Left hindlimb (tissue), 1 donor: Measurements from ENCODE around the gene SEC62.
"Not testable (repeated sequence)": the region's sequence is repeated elsewhere in the genome, so short reads cannot be mapped to it uniquely, and the experiment has no call there.

Experiments
- DNase-seq: peaks from one replicate; pipeline ENCODE4 v3.0.0-alpha.2; 2018

SEC62 gene

DNA sequence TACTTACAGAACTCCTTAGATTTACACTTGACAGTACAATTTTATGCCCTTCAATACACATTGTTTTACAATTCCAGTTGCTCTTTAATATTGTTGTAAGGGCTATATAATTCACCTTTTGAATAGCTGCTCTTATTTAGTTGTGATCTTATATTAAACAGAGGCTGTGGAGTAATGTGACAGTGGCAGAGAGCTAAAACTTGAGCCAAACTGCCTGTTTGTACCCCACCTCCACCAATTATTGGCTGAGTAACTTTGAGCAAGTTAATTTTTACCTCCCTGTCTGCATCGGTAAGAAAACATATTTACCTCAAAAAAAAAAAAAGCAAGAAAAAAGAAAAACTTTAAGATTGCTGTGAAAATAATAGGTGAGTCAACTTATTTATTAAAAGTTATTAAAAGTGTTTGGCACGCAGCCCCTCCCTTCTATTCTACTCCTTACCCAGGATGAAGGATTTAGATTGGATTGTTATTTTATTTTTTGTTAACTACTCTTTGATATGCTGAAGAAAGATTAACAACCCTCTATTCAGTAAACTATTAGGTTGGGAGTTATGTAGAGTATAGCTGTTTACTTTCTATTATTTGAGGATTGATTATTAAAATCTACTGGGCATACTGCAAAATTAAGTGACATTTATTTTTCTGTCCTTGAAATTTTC, 1.7 kb downstream of the SEC62 start:
- no peak for DNase-seq

DNA sequence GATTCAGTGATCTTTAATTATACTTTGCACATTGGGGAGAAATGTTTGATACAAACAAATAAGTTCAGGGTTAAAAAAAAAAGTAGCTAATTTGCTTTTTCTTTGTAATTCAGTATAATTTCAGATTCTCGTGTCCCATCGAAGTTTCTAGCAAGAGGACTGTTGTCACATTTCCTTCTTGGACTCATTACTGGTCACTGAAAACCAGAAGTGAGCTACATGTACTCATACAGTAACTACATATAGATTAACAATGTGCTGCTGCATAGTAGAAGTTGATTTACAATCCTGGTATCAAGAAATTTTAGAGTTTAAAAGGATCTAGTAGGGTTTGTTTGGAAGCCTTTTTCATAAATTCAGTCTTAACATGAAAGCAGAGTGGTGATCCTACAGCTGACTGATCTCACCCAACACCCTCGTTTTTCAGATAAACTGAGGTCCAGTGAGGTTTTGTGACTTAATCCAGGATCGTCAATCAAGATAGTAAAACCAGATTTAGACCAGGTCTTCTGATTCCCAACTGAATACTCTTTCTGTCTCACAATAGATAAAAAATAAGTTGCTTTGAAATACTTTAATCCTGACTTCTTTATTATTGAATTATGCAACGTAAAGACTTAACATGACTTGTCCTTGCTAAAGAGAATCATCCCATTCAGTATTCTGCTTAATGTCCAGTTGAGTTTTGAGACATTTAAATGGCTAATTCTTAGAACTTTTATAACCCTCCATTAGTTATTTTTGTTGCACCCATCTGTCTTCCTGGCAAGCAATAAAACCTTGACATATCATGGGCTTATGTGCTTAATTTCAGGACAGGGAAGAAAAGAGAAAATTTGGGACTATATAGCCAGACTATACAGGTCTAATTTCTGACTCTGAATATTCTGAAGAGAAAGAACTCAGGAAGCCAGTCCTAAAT, 2.8 kb downstream of the SEC62 start:
- no peak for DNase-seq

DNA sequence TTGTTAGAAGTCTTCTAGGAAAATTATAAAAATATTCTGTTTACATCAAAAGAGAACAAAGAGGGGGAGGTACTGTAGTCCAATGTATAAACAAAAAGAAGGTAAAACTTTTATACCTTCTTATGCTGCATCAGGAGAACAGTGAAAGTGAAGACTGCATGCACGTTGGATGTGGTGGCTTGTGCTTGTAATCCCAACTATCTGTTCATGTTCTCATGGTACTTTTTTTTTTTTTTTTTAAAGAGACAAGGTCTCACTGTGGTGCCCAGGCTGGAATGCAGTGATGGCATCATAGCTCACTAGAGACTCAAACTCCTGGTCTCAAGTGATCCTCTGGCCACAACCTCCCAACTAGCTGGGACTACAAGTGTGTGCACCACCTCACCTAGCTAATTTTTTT, 4.2 kb downstream of the SEC62 start:
- DNase-seq, result no peak

DNA sequence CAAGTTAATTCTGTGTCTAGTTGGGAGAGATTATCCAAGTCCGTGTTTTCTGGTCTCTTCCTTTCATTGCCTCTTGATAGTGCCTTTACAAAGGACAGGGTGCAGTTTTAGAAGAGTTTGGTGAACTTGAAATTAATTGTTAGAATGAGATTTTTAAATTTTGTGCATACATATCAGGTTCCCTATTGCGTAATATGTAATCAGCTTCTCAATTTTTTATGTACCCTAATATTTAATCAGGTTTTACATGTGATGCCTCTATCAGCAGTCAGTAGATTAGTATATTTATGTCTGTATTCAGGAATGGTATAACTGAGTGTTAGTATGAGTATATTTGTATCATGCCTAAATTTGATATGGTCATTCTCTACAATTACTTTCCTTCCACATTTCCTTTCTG, 4.9 kb downstream of the SEC62 start:
- no peak for DNase-seq

DNA sequence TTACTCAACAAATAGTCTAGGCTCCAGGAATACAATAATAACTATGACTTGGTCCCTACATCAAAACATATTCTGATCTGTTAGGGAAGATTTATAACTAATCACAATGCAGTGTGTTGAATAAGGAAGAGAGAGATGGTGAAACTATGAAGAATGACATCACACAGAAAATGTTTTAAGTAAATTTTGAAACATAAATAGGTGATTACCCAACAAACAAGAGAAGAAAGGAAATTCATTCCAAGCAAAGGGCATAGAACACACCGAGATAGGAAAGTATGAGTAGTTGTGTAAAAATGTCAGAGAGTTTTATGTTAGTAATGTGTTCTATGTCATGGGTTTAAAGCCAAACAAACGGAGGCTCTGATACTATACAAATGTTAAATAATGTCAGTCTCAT, 13.4 kb downstream of the SEC62 start:
- DNase-seq, result no peak

DNA sequence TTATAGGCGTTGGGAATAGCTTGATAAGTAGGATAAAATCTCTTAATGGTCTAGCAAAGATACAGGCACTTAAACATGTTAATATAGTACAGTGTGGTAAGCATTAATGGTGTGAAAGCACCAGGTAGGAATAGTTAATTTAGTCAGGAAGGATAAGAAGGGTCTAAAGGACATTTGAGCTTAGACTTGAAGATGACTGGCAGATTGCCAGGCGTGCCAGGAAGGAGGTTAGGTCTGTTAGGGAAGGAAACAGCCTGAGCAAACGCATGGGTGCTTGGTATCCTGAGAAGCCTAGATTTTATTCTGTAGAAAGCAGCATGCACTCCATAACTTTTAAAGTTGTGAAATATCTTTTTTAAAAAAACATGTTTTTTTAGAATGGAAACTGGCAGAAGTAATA, 17.7 kb downstream of the SEC62 start:
- DNase-seq, result no peak

DNA sequence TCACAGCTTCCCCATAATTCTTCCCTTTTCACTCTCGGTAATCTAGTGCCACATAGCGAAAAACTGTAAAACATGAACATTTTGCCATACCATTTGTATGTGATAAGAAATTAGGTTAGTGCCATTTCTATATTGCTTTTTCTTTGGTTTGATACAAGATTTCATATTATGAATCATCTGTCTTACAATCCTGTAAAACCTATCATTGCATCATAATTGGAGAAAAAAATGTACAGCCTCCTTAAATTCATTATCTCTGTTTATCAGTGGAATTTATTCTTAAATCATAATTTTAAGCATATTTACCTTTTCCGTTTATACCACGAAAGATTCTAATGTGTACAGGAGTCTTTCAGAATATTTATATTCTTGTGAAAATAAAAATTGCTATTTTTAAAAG, 23.8 kb downstream of the SEC62 start:
- no peak for DNase-seq

DNA sequence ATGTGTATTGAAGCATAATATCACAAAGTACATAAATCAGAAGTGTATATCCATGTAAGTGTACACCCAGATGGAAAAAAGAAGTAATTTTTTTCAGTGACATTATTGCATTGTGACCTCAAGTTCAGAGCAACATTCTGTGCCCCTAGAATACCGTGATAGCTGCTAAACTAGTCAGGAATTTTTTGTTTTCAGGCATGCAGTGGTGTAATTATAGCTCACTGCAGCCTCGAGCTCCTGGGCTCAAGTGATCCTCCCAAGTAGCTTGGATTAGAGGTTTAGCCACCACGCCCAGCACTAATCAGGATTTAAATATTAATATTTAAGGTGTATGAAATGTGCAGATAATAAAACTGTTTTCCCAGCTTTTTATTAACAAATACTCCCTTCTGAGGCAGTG, 25.5 kb downstream of the SEC62 start:
- no peak for DNase-seq

DNA sequence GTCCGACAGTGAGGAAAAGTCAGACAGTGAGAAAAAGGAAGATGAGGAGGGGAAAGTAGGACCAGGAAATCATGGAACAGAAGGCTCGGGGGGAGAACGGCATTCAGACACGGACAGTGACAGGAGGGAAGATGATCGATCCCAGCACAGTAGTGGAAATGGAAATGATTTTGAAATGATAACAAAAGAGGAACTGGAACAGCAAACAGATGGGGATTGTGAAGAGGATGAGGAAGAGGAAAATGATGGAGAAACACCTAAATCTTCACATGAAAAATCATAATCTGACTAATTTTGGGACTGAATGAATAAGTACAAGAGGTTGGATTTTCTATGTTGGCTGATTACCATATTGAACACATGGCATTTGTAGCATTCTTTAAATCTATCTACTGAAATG, 26.2 kb downstream of the SEC62 start:
- no peak for DNase-seq

DNA sequence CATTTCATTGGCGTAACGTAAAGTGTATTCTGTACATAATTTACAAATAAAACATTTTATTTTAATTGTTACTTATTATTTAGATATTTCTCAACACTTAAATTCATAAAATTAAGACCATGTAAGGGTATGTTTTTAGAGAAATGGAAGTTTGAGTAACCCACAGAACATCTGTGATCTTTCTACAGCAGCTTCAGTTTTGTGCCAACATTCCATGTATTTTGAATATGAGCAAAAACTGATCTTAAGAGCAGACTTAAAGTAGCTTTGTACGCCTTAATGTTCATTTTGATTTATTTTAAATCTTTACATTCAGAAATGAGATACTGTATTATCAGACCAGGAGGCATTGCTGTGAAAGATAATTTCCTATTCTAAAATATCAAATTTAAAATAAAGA, 27.2 kb downstream of the SEC62 start:
- no peak for DNase-seq

DNA sequence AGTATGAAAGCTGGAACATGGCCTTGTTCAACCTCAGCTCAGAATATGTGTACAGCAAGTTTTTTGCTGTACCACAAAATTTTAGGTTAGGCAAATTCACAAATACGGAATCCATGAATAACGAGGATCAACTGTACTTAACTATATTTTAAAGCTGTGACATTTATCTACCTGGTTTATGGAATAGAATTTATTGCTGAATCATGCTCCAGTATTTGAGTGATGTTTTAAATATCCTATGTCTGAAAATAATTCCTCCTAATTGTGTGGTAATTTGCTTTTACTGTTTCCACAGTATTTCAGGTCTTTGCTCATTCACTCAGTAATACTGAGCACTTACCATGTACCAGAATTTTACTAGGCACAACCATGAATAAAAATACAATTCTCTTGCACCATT, 29.5 kb downstream of the SEC62 start:
- no peak for DNase-seq

DNA sequence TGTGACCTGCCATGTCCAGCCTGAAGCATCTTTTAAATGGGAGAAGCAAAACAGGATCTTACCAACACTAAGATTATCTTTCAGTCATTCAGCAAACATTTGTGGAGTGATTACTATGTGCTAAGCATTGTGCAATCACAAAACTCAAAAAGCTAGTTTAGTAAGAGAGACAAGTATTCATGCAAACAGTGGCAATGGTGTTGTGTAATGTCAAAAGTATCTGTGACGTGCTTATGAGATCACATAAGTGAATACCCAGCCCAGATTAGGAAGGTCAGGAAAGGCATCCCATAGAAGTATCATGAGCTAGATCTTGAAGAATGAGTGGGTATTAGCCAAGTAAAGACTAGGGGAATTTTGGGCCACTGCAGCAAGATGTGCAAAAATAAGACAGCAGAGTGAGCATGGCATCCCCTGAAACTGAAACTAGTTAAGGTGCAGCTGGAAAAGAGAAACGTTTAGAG, 32.1 kb downstream of the SEC62 start:
- no peak for DNase-seq

DNA sequence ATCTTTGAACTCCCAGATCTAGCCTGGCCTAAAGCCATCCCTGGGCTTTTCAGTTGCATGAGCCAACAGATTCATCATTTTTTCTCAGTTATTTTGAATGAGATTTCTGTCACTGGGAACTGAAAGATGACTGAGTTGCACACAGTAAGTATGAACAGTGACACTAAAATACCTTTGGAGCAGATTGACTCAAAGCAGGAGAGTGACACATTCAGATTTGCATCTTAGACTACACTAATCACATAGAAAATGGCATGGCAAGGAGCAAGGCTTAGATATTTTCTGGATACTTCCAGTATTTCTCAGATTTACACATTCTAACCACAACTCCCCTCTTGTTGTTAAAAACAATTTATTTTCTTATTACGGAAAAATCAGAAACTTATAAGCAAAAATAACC, 32.8 kb downstream of the SEC62 start:
- DNase-seq, result no peak

DNA sequence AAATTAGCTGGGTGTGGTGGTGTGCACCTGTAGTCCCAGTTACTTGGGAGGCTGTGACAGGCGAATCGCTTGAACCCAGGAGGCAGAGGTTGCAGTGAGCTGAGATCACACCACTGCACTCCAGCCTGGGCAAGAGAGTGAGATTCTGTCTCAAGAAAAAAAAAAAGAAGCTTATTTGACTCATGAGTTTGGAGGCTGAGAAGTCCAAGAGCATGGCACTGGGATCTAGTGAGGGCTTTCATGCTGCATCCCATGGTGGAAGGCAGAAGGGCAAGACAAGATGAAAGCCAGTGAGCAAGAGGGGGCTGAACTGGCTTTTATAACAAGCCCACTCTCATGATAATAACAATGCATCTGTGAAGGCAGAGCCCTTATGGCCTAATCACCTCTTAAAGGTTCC, 33.4 kb downstream of the SEC62 start:
- DNase-seq, result no peak

DNA sequence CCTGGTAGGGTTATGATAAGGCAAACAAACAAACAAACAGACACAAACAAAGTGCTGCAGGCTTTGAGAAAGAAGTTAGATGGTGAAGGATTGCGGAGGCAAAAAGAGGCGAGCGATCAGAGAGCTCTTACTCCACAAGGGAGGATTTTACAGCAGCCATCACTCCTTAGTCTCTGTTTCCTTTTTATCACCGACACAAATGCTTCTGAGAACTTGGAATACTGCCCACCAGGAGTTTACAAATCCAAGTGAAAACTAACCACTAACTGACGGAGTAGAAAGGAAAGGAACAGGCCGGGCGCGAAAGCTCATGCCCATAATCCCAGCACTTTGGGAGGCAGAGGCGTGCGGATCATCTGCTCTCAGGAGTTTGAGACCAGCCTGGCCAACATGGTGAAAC, 35.6 kb downstream of the SEC62 start:
- no peak for DNase-seq

DNA sequence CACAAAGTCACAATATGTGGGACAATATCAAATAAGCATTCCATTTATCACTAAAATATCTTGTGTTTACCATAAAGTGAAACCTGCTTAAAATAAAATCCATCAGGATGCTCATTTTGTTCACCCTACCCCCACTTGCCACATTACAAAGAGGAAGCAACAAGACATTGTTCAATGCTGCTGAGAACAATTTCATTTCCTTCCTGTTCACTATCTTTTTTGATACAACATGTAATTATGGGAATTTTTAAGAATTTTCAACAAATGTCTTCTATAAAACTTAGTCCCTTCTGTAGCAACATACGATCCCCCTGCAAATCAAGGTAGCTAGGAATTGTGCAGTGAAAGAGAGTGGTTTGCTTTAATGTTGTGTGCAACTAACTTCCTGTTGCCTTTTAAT, 36.3 kb downstream of the SEC62 start:
- DNase-seq, result no peak

DNA sequence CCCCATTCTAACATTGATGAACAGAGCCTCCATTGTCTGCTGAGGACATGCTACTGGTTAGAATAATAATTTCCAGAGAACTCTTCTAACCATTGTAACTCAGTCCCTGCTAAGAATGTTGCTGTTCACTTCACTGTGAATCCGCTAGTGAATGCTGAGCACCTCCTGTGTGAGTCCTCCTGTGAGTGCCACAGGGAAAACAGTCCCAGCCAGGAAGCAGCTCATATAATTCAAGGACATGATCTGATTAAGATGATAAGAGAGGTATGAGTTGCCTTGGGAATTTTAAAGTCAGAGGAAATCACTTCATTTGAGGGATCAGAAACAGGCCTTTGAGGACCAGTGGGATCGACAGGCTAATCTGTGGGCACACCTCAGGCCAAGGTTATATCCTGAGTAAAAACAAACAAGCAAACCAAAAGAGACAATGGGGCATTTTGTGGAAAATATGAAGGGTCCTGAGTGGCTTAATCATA, 37.3 kb downstream of the SEC62 start:
- DNase-seq, result no peak

DNA sequence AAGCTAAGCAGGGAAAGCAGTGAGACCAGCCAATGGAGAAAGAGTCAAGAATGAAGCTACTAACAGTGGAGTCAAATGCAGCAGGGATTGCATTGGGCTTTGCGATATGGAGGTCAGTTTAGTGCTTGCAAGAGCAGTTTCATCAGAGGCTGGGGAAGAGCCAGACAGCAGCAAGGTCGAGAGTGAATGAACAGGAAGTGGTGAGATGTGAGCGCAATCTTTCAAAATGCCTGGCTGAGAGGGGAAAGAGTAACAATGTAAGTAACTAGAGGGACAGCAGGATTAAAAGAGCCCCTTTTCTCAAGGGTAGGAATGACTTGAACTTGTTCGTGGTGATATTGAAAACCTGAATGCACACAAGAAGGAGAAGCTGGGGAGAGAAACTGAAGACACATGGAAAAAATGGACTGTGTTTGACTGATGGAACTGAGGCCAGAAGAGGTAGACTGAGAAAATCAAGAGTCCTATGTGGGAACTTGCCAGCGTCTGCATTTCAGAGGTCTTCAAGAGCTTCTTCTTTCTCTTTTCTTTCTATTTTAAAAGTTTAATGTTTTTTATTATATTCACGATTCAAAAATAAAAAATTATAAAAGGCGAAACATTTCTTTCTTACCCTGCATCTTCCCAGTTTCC, 40.5 kb downstream of the SEC62 start:
- DNase-seq, result no peak

DNA sequence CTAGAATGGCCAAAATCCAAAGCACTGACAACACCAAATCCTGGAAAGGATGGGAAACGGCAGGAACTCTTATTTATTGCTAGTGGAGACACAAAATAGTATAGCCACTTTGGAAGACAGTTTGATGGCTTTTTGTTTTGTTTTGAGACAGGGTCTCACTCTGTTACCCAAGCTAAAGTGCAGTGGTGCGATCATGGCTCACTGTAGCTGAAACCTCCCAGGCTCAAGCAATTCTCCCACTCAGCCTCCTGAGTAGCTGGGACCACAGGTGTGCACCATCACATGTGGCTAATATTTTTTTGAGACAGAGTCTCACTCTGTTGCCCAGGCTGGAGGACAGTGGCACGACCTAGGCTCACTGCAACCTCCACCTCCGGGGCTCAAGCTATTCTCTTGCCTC, 43.9 kb downstream of the SEC62 start:
- no peak for DNase-seq

DNA sequence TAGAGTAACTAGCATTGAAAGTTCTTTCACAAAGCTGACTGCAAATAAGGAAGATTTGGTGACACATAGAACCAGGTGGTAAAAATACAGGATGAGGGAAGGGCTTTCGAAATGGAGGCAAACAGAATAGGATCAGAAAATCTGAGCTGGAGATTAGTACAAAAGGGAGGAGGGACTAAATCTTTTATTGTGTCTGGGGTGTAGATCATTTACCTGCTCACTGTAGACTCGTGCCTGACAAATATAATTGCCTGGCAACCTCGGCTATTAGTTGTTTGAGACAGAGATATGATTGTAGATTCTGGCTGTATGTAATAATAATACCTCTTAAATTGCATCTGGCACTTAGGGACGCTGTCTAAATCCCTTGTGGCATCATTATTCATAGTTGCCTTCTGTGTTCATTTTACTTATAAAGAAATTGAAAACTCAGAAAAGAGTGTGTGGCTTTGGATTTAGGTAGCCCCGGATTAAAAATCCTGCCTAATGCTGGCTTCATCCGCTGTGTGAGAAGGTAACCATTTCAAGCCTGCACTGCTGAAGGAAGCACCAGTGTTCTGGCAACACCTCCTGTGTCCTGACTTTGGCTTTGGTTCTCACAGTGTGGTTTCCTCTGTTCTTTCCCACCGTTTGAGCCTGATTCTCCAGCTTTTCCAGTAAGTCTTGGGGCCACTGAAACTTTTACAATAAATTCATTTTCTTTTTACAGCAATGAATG, 46.2 kb downstream of the SEC62 start:
- no peak for DNase-seq

DNA sequence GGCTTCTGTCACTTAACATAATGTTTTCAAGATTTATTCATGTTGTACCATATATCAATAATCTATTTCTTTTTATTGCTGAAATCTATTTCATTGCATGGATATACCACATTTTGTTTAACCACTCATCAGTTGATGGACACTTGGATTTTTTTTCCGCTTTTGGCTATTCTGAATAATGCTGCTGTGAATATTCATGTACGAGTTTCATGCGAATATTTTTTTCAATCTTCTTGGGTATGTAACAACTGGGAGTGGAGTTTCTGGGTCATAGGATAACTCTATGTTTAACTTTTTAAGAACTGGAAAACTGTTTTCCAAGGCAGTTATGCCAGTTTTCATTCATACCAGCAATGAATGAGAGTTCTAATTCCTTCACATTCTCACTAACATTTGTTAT, 49.5 kb downstream of the SEC62 start:
- no peak for DNase-seq

DNA sequence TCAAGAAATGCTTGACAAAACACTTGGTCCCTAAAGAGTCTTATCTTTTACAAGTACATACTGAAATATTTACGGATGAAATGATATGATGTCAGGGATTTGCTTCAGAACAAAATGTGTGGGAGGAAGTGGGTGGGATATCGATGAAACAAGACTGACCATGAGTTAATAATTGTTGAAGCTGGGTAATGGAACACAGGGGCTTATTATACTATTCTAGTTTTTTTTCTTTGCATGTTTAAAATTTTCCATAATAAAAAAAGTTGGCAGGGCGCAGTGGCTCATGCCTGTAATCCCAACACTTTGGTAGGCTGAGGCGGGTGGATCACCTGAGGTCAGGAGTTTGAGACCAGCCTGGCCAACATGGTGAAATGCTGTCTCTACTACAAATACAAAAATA, 52.7 kb downstream of the SEC62 start:
- not testable (repeated sequence) for DNase-seq

DNA sequence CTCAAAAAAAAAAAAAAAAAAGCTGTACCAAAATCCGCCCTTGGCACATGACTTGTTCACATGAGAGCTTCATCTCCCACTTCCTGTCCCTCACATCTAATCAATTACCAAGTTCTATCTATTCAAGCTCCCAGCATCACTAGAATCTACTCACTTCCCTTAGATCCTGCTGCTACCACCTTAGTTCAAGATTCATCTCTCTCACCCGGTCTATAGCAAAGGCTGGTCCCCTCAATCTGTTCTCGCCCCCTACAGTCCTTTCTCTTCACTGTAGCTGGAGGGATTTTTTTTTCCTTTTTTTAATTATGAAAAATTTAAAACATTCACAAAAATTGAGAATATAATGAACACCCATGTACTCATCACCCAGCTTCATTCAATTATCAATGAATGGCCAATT, 54.5 kb downstream of the SEC62 start:
- DNase-seq, result no peak
